Suprapubic skin (tissue), 4 donors: ENCODE results near the gene SFTPB. TPM values are rescaled to one million over a fixed set of nuclear protein-coding genes. Genes with fewer than 3 reads are reported as not detected.
A peak's percentile ranks its signal among the peaks of the same experiment; 100 is the strongest.

Experiments
- DNase-seq, 2 donors: peaks; one replicate each; pipeline ENCODE4 v3.0.0-alpha.2; 2019; ENCODE audit warnings: low spot score in 2 of 2
- H3K27ac ChIP-seq: fragments of 200-600 bp; sonication (generic); one replicate; pipeline ENCODE4 v1.5.1; 2019
- H3K27me3 ChIP-seq: fragments of 200-600 bp; sonication (generic); one replicate; pipeline ENCODE4 v1.5.1; 2019
- H3K36me3 ChIP-seq: fragments of 200-600 bp; sonication (generic); one replicate; pipeline ENCODE4 v1.5.1; 2019
- H3K4me1 ChIP-seq: fragments of 200-600 bp; sonication (generic); one replicate; pipeline ENCODE4 v1.5.1; 2019
- H3K4me3 ChIP-seq: fragments of 200-600 bp; sonication (generic); one replicate; pipeline ENCODE4 v1.5.1; 2019; ENCODE audit warnings: mild to moderate bottlenecking
- H3K9me3 ChIP-seq: fragments of 200-600 bp; sonication (generic); one replicate; pipeline ENCODE4 v1.5.1; 2019
- EP300 ChIP-seq: sonication (generic); formaldehyde crosslinking; IDR thresholded peaks from one replicate; pipeline ENCODE4 v1.6.1; 2017; ENCODE audit warnings: antibody characterized with exemption
- POLR2A ChIP-seq, 2 donors: fragments of 450-650 bp; IDR thresholded peaks; one replicate each; pipeline ENCODE4 v1.6.1; 2017; ENCODE audit warnings: antibody characterized with exemption in 2 of 2, mild to moderate bottlenecking in 2 of 2, moderate library complexity in 2 of 2
- POLR2AphosphoS5 ChIP-seq, 3 donors: sonication (generic); formaldehyde crosslinking; IDR thresholded peaks; one replicate each; pipeline ENCODE4 v1.6.1; 2017; ENCODE audit warnings: antibody characterized with exemption in 3 of 3
- WGBS: methylation state at CpG from one replicate; pipeline ENCODE4 v1.1.5; 2018; 5-methylcytosine and 5-hydroxymethylcytosine counted together
- total RNA-seq, 4 donors: library from RNA; depleted of rRNA; stranded (reverse); fragments of >200 nt; gene quantifications; one replicate each; pipeline ENCODE4 v1.1.0, GENCODE V29; 2016
- TF ChIP-seq, protein P1 (sequence below), 2 donors: fragments of 200-600 bp in 1 of 2; fragments of 450-650 bp in 1 of 2; sonication (generic) in 1 of 2; IDR thresholded peaks; one replicate each; pipeline ENCODE4 v1.5.1; 2016 to 2019; ENCODE audit warnings: antibody characterized with exemption in 2 of 2, mild to moderate bottlenecking in 1 of 2, moderate library complexity in 1 of 2

SFTPB gene
- total RNA-seq, 4 donors from 2014 or later = not detected

- no peaks in the 10 kb centered on the region for H3K27me3 ChIP-seq
- peaks cover 83% of the 10 kb centered on the region for H3K4me1 ChIP-seq
- WGBS = 62% methylated on average over 1 of the region's 1 CpG
- H3K27ac ChIP-seq = peak overlapping the region; percentile 89
- H3K9me3 ChIP-seq = no peaks in the 10 kb centered on the region
- no peak for DNase-seq
- peak; percentile 37 for TF ChIP-seq EP300
- peak; percentile 22 to 98 (median 71) for TF ChIP-seq POLR2AphosphoS5 (IDR thresholded peaks at IDR 0.05)
- TF ChIP-seq POLR2A (IDR thresholded peaks at IDR 0.05) = no peak
- H3K36me3 ChIP-seq = no peaks in the 10 kb centered on the region
- H3K4me3 ChIP-seq = no peak overlapping the region
Observed at GRCh38 chr2:85708641-85709040, 40.6 kb upstream of the SFTPB start.

- peak in 1 of 2 donors; percentile 68 for DNase-seq
- 1% methylated on average over 10 of the region's 10 CpGs for WGBS
- no peak overlapping the region for H3K4me3 ChIP-seq
- no peaks in the 10 kb centered on the region for H3K27me3 ChIP-seq
- peak overlapping the region; percentile 89 for H3K27ac ChIP-seq
- H3K36me3 ChIP-seq = no peaks in the 10 kb centered on the region
- no peaks in the 10 kb centered on the region for H3K9me3 ChIP-seq
- H3K4me1 ChIP-seq = peaks cover 70% of the 10 kb centered on the region
- TF ChIP-seq POLR2AphosphoS5 (IDR thresholded peaks at IDR 0.05) = no peak
- TF ChIP-seq, protein P1, sequence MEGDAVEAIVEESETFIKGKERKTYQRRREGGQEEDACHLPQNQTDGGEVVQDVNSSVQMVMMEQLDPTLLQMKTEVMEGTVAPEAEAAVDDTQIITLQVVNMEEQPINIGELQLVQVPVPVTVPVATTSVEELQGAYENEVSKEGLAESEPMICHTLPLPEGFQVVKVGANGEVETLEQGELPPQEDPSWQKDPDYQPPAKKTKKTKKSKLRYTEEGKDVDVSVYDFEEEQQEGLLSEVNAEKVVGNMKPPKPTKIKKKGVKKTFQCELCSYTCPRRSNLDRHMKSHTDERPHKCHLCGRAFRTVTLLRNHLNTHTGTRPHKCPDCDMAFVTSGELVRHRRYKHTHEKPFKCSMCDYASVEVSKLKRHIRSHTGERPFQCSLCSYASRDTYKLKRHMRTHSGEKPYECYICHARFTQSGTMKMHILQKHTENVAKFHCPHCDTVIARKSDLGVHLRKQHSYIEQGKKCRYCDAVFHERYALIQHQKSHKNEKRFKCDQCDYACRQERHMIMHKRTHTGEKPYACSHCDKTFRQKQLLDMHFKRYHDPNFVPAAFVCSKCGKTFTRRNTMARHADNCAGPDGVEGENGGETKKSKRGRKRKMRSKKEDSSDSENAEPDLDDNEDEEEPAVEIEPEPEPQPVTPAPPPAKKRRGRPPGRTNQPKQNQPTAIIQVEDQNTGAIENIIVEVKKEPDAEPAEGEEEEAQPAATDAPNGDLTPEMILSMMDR (IDR thresholded peaks at IDR 0.05) = peak; percentile 73 to 80
Observed at GRCh38 chr2:85707304-85707703, 39.3 kb upstream of the SFTPB start.

- Histone ChIP-seq H3K36me3 (no peaks in the 10 kb centered on the region), H3K4me1 (peaks cover 71% of the 10 kb centered on the region), H3K4me3 (no peak overlapping the region), H3K9me3 (no peaks in the 10 kb centered on the region), H3K27me3 (no peaks in the 10 kb centered on the region), H3K27ac (peak overlapping the region; percentile 46)
- 88% methylated on average over 9 of the region's 10 CpGs for WGBS
- TF ChIP-seq POLR2AphosphoS5 (IDR thresholded peaks at IDR 0.05) = no peak
- peak in 1 of 2 donors; percentile 75 for DNase-seq
Observed at GRCh38 chr2:85706599-85707296, 38.7 kb upstream of the SFTPB start.

GRCh38 chr2:85706063-85706462 is 38.1 kb upstream of the SFTPB start:
- WGBS = 73% methylated on average over 6 of the region's 6 CpGs
- H3K27me3 ChIP-seq = no peaks in the 10 kb centered on the region
- peak overlapping the region; percentile 46 for H3K27ac ChIP-seq
- peaks cover 66% of the 10 kb centered on the region for H3K4me1 ChIP-seq
- no peaks in the 10 kb centered on the region for H3K36me3 ChIP-seq
- no peaks in the 10 kb centered on the region for H3K9me3 ChIP-seq
- no peak overlapping the region for H3K4me3 ChIP-seq
- no peak for DNase-seq
- TF ChIP-seq, protein P1 (IDR thresholded peaks at IDR 0.05) = no peak
- TF ChIP-seq POLR2A (IDR thresholded peaks at IDR 0.05) (no peak), EP300 (no peak), POLR2AphosphoS5 (IDR thresholded peaks at IDR 0.05) (no peak)

GRCh38 chr2:85705680-85706039 is 37.7 kb upstream of the SFTPB start:
- 72% methylated on average over 2 of the region's 2 CpGs for WGBS

More at GRCh38 chr2:85705680-85706039, 37.7 kb upstream of the SFTPB start:
- Histone ChIP-seq H3K27me3 (no peaks in the 10 kb centered on the region), H3K27ac (peak overlapping the region; percentile 63), H3K9me3 (no peaks in the 10 kb centered on the region), H3K4me1 (peaks cover 62% of the 10 kb centered on the region), H3K4me3 (no peak overlapping the region), H3K36me3 (no peaks in the 10 kb centered on the region)
- TF ChIP-seq POLR2AphosphoS5 (IDR thresholded peaks at IDR 0.05) (peak; percentile 86 to 100 (median 96)), EP300 (peak; percentile 61), POLR2A (IDR thresholded peaks at IDR 0.05) (no peak)
- TF ChIP-seq, protein P1 (IDR thresholded peaks at IDR 0.05) = no peak
- peak in 1 of 2 donors; percentile 76 for DNase-seq
